SK-N-SH treated with all-trans-retinoic acid at 6 μM for 48 hours (cell line): ENCODE measurements around the gene DVL3.

Experiments
- ESRRG ChIP-seq: fragments of 250-450 bp; sonication (Bioruptor Pico); IDR thresholded peaks from 2 replicates; pipeline ENCODE4 v1.6.1; 2021; ENCODE audit warnings: mild to moderate bottlenecking
- RARB ChIP-seq: fragments of 250-450 bp; sonication (Bioruptor Pico); IDR thresholded peaks from 2 replicates; pipeline ENCODE4 v1.8.0; 2021; ENCODE audit warnings: mild to moderate bottlenecking, moderate library complexity
- TOX ChIP-seq: fragments of 250-450 bp; sonication (Bioruptor Pico); IDR thresholded peaks from 2 replicates; pipeline ENCODE4 v1.8.0; 2021; ENCODE audit warnings: mild to moderate bottlenecking, moderate library complexity, borderline replicate concordance
- ZNF565 ChIP-seq: fragments of 450-650 bp; formaldehyde crosslinking; conservative IDR thresholded peaks from 2 replicates; pipeline ENCODE4 v1.5.0; 2020; ENCODE audit warnings: low read depth, mild to moderate bottlenecking, moderate library complexity
- TF ChIP-seq, protein P1 (sequence below): fragments of 250-450 bp; sonication (Bioruptor Pico); IDR thresholded peaks from 2 replicates; pipeline ENCODE4 v1.5.1; 2020; ENCODE audit warnings: low read depth, mild to moderate bottlenecking, moderate library complexity

DNA sequence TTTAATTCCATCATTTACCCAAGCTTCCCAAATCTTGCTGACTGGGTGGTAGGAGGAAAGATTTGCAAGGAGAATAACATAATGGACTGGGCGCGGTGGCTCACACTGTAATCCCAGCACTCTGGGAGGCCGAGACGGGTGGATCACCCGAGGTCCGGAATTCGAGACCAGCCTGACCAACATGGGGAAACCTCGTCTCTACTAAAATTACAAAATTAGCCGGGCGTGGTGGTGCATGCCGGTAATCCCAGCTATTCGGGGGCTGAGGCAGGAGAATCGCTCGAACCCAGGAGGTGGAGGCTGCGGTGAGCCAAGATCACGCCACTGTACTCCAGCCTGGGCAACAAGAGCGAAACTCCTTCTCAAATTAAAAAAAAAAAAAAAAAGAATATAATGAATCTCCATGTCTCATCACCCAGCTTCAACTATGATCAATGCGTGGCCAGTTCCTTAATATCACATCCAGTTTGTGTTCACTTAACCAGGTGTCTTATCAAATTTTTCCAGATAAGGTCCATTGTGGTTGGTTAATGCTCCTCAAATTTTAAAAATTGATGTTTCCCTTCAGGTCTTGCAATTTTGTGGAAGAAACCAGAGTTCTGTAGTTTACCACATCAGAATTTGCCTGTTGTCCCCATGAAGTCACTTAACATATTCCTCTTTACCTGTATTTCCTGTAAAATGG lies 29.5 kb downstream of the DVL3 start:
- TF ChIP-seq RARB (CRISPR knock-in tag) (no peak), ESRRG (CRISPR knock-in tag) (no peak), ZNF565 (CRISPR knock-in tag) (no peak), TOX (CRISPR knock-in tag) (no peak)
- TF ChIP-seq, protein P1, sequence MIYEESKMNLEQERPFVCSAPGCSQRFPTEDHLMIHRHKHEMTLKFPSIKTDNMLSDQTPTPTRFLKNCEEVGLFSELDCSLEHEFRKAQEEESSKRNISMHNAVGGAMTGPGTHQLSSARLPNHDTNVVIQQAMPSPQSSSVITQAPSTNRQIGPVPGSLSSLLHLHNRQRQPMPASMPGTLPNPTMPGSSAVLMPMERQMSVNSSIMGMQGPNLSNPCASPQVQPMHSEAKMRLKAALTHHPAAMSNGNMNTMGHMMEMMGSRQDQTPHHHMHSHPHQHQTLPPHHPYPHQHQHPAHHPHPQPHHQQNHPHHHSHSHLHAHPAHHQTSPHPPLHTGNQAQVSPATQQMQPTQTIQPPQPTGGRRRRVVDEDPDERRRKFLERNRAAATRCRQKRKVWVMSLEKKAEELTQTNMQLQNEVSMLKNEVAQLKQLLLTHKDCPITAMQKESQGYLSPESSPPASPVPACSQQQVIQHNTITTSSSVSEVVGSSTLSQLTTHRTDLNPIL, result no peak
